ENCODE data around the gene ZNF135. TPM values are rescaled to one million over a fixed set of nuclear protein-coding genes. Genes with fewer than 3 reads are reported as not detected.

ZNF135 gene
- total and polyA plus RNA-seq, 2 of the 13 experiments (the other 11 are each of a cell fraction or from before 2014, with no cell fraction given), result not detected

DNA sequence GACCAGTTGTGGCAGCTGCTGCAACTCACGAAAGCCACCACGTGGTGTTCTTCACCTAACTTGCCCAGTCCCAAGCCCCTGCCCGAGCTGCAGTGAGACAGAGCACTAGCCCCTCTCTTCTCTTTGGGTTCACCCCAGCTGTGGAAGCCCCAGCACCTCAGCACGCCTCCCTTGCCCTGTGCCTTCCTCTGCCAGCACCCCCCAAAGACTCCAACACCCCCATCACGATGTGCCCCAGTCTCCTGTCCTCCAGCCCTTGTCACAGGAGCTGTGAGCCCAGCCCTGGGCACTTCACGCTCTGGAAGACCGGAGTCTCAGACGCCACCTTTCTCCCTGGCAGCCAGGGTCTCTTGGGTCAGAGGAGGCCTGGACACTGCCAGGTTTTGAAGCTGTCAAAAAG lies 2.2 kb upstream of the ZNF135 start:
- Histone ChIP-seq H3K4me2 (ENCODE audit: low read depth, low read length) (no peak overlapping the region), H3K36me3 (replicated peaks in 1 of 2; ENCODE audit: control insufficient read depth in 1 of 2, insufficient read depth in 2 of 2, low read length in 2 of 2) (no peaks in the 10 kb centered on the region), H3K9ac (ENCODE audit: insufficient read depth, low read depth, low read length) (no peak overlapping the region), H3K27me3 (ENCODE audit: control insufficient read depth in 1 of 2, insufficient read depth in 2 of 2, low read length in 2 of 2) (no peaks in the 10 kb centered on the region), H3K4me3 (replicated peaks in 1 of 3; ENCODE audit: insufficient read depth in 1 of 3, low read depth in 2 of 3, low read length in 3 of 3) (no peak overlapping the region), H3K27ac (ENCODE audit: extremely low read length, insufficient read depth, low read length) (no peak overlapping the region), H2AFZ (ENCODE audit: low read length) (no peak overlapping the region), H3K79me2 (ENCODE audit: insufficient read depth, low read length) (no peaks in the 10 kb centered on the region), H4K20me1 (ENCODE audit: insufficient read depth, low read length) (no peaks in the 10 kb centered on the region), H3K4me1 (ENCODE audit: insufficient read depth, low read length) (no peaks in the 10 kb centered on the region; the same call in 1 of the 2 replicates), H3K9me3 (ENCODE audit: low read length) (peaks cover 56% of the 10 kb centered on the region)
- no TSS peak for BruUV-seq (replicated peaks)
- 26% methylated on average over 5 of the region's 8 CpGs for WGBS (ENCODE audit: low lambda C conversion rate)
- DNase-seq (ENCODE audit: low spot score) (no peak), FAIRE-seq (no peak), ATAC-seq (no peak)
- ChIA-PET CTCF (ENCODE audit: low intra/inter-chr PET ratio, low total read pairs) (no interaction called here), POLR2A (no interaction called here)
- TF ChIP-seq KAT2B (IDR thresholded peaks at IDR 0.05; ENCODE audit: borderline replicate concordance, low read depth, low read length), result no peak
- no peak for TF ChIP-seq SAFB2 (CRISPR knock-in tag; IDR thresholded peaks at IDR 0.05; ENCODE audit: borderline replicate concordance, low read depth)
- no peak for TF ChIP-seq ZNF672 (CRISPR knock-in tag; IDR thresholded peaks at IDR 0.05)
- TF ChIP-seq, protein P1, sequence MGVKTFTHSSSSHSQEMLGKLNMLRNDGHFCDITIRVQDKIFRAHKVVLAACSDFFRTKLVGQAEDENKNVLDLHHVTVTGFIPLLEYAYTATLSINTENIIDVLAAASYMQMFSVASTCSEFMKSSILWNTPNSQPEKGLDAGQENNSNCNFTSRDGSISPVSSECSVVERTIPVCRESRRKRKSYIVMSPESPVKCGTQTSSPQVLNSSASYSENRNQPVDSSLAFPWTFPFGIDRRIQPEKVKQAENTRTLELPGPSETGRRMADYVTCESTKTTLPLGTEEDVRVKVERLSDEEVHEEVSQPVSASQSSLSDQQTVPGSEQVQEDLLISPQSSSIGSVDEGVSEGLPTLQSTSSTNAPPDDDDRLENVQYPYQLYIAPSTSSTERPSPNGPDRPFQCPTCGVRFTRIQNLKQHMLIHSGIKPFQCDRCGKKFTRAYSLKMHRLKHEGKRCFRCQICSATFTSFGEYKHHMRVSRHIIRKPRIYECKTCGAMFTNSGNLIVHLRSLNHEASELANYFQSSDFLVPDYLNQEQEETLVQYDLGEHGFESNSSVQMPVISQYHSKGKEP (CRISPR knock-in tag; IDR thresholded peaks at IDR 0.05), result no peak
- TF ChIP-seq, protein P2, sequence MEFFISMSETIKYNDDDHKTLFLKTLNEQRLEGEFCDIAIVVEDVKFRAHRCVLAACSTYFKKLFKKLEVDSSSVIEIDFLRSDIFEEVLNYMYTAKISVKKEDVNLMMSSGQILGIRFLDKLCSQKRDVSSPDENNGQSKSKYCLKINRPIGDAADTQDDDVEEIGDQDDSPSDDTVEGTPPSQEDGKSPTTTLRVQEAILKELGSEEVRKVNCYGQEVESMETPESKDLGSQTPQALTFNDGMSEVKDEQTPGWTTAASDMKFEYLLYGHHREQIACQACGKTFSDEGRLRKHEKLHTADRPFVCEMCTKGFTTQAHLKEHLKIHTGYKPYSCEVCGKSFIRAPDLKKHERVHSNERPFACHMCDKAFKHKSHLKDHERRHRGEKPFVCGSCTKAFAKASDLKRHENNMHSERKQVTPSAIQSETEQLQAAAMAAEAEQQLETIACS (CRISPR knock-in tag; IDR thresholded peaks at IDR 0.05), result no peak
- TF ChIP-seq KLF13 (CRISPR knock-in tag; IDR thresholded peaks at IDR 0.05), result no peak
- TF ChIP-seq, protein P3, sequence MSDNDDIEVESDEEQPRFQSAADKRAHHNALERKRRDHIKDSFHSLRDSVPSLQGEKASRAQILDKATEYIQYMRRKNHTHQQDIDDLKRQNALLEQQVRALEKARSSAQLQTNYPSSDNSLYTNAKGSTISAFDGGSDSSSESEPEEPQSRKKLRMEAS (IDR thresholded peaks at IDR 0.05), result no peak
- TF ChIP-seq ZNF263 (CRISPR knock-in tag; IDR thresholded peaks at IDR 0.05), result no peak
- no peak for TF ChIP-seq MLLT10 (CRISPR knock-in tag; IDR thresholded peaks at IDR 0.05)
- TF ChIP-seq ZKSCAN8 (CRISPR knock-in tag; IDR thresholded peaks at IDR 0.05; ENCODE audit: borderline replicate concordance), result no peak
- TF ChIP-seq, protein P4, sequence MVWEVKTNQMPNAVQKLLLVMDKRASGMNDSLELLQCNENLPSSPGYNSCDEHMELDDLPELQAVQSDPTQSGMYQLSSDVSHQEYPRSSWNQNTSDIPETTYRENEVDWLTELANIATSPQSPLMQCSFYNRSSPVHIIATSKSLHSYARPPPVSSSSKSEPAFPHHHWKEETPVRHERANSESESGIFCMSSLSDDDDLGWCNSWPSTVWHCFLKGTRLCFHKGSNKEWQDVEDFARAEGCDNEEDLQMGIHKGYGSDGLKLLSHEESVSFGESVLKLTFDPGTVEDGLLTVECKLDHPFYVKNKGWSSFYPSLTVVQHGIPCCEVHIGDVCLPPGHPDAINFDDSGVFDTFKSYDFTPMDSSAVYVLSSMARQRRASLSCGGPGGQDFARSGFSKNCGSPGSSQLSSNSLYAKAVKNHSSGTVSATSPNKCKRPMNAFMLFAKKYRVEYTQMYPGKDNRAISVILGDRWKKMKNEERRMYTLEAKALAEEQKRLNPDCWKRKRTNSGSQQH (CRISPR knock-in tag; IDR thresholded peaks at IDR 0.05; ENCODE audit: low read depth), result no peak
- TF ChIP-seq, protein P5, sequence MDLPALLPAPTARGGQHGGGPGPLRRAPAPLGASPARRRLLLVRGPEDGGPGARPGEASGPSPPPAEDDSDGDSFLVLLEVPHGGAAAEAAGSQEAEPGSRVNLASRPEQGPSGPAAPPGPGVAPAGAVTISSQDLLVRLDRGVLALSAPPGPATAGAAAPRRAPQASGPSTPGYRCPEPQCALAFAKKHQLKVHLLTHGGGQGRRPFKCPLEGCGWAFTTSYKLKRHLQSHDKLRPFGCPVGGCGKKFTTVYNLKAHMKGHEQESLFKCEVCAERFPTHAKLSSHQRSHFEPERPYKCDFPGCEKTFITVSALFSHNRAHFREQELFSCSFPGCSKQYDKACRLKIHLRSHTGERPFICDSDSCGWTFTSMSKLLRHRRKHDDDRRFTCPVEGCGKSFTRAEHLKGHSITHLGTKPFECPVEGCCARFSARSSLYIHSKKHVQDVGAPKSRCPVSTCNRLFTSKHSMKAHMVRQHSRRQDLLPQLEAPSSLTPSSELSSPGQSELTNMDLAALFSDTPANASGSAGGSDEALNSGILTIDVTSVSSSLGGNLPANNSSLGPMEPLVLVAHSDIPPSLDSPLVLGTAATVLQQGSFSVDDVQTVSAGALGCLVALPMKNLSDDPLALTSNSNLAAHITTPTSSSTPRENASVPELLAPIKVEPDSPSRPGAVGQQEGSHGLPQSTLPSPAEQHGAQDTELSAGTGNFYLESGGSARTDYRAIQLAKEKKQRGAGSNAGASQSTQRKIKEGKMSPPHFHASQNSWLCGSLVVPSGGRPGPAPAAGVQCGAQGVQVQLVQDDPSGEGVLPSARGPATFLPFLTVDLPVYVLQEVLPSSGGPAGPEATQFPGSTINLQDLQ (CRISPR knock-in tag; IDR thresholded peaks at IDR 0.05), result no peak
- TF ChIP-seq, protein P6, sequence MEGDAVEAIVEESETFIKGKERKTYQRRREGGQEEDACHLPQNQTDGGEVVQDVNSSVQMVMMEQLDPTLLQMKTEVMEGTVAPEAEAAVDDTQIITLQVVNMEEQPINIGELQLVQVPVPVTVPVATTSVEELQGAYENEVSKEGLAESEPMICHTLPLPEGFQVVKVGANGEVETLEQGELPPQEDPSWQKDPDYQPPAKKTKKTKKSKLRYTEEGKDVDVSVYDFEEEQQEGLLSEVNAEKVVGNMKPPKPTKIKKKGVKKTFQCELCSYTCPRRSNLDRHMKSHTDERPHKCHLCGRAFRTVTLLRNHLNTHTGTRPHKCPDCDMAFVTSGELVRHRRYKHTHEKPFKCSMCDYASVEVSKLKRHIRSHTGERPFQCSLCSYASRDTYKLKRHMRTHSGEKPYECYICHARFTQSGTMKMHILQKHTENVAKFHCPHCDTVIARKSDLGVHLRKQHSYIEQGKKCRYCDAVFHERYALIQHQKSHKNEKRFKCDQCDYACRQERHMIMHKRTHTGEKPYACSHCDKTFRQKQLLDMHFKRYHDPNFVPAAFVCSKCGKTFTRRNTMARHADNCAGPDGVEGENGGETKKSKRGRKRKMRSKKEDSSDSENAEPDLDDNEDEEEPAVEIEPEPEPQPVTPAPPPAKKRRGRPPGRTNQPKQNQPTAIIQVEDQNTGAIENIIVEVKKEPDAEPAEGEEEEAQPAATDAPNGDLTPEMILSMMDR (CRISPR knock-in tag; IDR thresholded peaks at IDR 0.05), result no peak
- no peak for TF ChIP-seq ZNF883 (CRISPR knock-in tag; IDR thresholded peaks at IDR 0.05; ENCODE audit: not compliant biosample characterization)
- no peak for TF ChIP-seq SALL1 (CRISPR knock-in tag; IDR thresholded peaks at IDR 0.05)
- TF ChIP-seq ZNF747 (CRISPR knock-in tag; IDR thresholded peaks at IDR 0.05; ENCODE audit: borderline replicate concordance), result no peak
- no peak for TF ChIP-seq ZNF446 (CRISPR knock-in tag; IDR thresholded peaks at IDR 0.05)
- intact Hi-C loops (cut with micrococcal nuclease; ENCODE audit: unreplicated experiment), result no loop called here
- in situ Hi-C loops (cut with HindIII; ENCODE audit: extremely low pct_ligation_motif_present, low pct_unique_long_range_greater_than_20kb), result no loop called here

Data from HepG2 (cell line).